Measurements from ENCODE around the gene FIZ1. TPM values are rescaled to one million over a fixed set of nuclear protein-coding genes. Genes with fewer than 3 reads are reported as not detected.

The FIZ1 gene
- total RNA-seq, 2 donors from 2014 or later, result 12.2 to 14.5 TPM

DNA sequence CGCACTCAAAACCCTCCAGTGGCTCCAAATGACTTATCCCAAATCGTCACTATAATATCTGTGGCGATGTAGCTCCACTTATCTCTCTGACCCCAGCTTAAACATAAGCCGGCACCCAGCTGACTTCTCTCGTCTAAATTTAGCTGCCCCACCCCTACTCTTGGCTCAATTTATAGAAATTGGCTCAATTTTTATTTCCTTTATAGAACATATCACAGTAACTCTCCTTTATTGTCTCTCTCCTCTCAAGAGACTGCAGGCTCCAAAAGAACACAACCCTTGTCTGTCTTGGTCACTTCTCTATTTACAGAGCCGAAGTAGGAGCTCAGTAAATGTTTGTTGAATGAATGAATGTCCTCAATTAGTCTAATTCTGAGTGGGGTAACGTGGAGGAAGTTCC lies 24.2 kb upstream of the FIZ1 start:
- peaks cover 4% of the 10 kb centered on the region for H3K4me1 ChIP-seq
- no peak for DNase-seq
- no peak overlapping the region for H3K4me3 ChIP-seq
- TF ChIP-seq, protein P1, sequence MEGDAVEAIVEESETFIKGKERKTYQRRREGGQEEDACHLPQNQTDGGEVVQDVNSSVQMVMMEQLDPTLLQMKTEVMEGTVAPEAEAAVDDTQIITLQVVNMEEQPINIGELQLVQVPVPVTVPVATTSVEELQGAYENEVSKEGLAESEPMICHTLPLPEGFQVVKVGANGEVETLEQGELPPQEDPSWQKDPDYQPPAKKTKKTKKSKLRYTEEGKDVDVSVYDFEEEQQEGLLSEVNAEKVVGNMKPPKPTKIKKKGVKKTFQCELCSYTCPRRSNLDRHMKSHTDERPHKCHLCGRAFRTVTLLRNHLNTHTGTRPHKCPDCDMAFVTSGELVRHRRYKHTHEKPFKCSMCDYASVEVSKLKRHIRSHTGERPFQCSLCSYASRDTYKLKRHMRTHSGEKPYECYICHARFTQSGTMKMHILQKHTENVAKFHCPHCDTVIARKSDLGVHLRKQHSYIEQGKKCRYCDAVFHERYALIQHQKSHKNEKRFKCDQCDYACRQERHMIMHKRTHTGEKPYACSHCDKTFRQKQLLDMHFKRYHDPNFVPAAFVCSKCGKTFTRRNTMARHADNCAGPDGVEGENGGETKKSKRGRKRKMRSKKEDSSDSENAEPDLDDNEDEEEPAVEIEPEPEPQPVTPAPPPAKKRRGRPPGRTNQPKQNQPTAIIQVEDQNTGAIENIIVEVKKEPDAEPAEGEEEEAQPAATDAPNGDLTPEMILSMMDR (IDR thresholded peaks at IDR 0.05), result no peak
- H3K9ac ChIP-seq (ENCODE audit: low read depth in 2 of 2, low read length in 2 of 2), result no peak overlapping the region
- no peaks in the 10 kb centered on the region for H3K9me3 ChIP-seq
- intact Hi-C loops (cut with DNase I), result no loop called here
- no peak overlapping the region for H3K27ac ChIP-seq
- H3K27me3 ChIP-seq, result no peaks in the 10 kb centered on the region
- no peaks in the 10 kb centered on the region for H3K36me3 ChIP-seq

DNA sequence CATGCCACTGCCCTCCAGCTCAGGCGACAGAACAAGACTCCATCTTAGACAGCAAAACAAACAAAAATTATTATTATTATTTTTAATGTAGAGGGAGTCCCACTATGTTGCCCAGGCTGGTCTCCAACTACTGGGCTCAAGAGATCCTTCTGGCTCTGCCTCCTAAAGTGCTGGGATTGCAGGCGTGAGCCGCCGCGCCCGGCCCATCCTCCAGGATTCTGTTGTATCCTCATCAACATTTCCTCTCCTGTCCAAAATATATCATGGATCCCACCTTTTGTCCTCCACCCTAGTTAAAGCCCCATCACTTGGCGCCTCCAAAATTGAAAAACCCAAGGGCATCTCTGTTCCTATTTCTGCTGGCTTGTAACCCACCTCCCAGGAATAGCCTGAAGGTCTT lies 23.8 kb upstream of the FIZ1 start:
- no peak overlapping the region for H3K27ac ChIP-seq
- H3K9me3 ChIP-seq, result no peaks in the 10 kb centered on the region
- intact Hi-C loops (cut with DNase I), result no loop called here
- H3K4me1 ChIP-seq, result peaks cover 4% of the 10 kb centered on the region
- TF ChIP-seq, protein P1 (IDR thresholded peaks at IDR 0.05), result no peak
- no peak for DNase-seq
- no peak overlapping the region for H3K9ac ChIP-seq (ENCODE audit: low read depth in 2 of 2, low read length in 2 of 2)
- no peaks in the 10 kb centered on the region for H3K36me3 ChIP-seq
- H3K4me3 ChIP-seq, result no peak overlapping the region
- no peaks in the 10 kb centered on the region for H3K27me3 ChIP-seq

DNA sequence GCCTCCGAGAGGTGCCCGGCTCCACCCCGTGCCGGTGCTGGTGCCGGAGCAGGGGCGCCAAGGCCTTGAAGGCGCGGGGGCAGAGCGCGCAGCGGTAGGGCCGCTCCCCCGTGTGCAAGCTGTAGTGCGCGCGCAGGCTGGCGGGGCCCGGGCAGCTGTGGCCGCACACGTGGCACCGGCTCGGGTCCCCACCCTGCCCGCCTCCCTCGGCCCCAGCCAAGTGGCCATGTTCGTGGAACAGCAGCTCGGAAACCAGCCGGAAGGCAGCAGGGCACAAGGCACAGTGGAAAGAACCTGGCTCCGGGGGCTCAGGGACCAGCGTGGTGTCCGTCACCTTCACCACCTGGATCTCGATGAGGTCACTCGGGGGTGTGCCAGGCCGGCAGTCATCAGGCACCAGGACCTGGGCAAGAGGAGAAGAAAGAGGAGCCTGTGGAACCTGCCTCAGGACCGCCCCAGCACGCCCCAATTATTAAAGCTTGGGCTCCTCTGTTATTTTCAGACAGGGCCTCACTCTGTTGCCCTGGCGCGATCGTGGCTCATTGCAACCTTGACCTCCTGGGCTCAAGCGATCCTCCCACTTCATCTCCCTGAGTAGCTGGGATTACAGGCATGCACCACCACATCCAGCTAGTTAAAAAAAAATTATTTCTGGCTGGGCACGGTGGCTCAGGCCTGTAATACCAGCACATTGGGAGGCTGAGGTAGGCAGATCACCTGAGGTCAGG lies 23.1 kb upstream of the FIZ1 start:
- Histone ChIP-seq H3K9me3 (no peaks in the 10 kb centered on the region), H3K27ac (no peak overlapping the region), H3K9ac (ENCODE audit: low read depth in 2 of 2, low read length in 2 of 2) (no peak overlapping the region), H3K27me3 (no peaks in the 10 kb centered on the region), H3K4me1 (peaks cover 4% of the 10 kb centered on the region), H3K36me3 (no peaks in the 10 kb centered on the region), H3K4me3 (no peak overlapping the region)
- no peak for DNase-seq
- TF ChIP-seq, protein P1 (IDR thresholded peaks at IDR 0.05), result no peak
- intact Hi-C loops (cut with DNase I), result no loop called here

DNA sequence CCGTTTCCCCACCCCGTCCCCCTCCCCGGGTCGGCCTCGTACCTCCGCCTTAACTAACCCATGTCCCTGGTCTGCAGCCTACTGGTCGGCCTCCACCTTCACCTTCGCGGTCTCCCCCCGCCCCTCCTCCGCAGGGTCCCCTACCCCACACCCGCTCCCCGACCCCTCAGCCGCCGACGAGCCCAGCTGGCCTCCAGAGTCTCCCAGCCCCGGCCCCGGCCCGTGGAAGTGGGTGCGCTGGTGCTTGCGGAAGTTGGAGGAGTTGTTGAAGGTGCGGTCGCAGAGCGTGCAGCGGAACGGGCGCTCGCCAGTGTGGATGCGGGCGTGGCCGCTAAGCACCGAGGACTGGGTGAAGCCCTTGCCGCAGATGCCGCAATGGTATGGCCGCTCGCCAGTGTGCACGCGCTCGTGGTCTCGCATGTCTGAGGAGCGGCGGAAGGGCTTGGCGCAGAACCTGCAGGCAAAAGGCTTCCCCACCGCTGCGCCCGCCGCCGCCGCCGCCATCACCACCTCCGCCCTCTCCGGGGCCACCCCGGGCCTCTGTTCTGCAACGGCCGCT lies 22.4 kb upstream of the FIZ1 start:
- Histone ChIP-seq H3K9ac (ENCODE audit: low read depth in 2 of 2, low read length in 2 of 2) (no peak overlapping the region), H3K27me3 (no peaks in the 10 kb centered on the region), H3K36me3 (no peaks in the 10 kb centered on the region), H3K4me1 (peaks cover 4% of the 10 kb centered on the region), H3K4me3 (no peak overlapping the region), H3K9me3 (no peaks in the 10 kb centered on the region), H3K27ac (no peak overlapping the region)
- intact Hi-C loops (cut with DNase I), result no loop called here
- no peak for DNase-seq
- TF ChIP-seq, protein P1 (IDR thresholded peaks at IDR 0.05), result no peak

DNA sequence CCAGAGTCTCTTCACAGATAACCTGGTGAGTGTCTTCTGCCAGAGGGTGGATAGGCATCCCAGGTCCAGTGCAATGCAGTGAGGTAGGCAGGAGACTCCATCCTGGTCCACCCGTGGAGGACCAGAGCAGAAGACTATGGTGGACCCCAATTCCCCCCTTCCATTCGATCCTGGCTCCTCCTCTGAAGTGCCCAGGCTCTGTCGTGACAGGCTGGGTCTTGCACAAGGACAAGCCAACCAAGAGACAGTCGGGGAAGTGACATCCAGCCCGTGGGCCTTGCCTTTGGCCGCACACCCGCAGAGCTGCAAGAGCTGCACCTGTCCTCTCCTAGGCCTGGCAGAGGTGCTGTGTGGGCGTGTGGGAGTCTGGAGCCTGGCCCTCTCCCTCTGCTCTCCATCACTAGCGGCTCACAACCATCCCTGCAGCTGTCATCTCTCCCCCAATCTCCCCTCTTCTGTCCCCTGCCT lies 21.9 kb upstream of the FIZ1 start:
- no peak for DNase-seq
- H3K27ac ChIP-seq, result no peak overlapping the region
- no peaks in the 10 kb centered on the region for H3K27me3 ChIP-seq
- H3K4me3 ChIP-seq, result no peak overlapping the region
- peaks cover 4% of the 10 kb centered on the region for H3K4me1 ChIP-seq
- no peaks in the 10 kb centered on the region for H3K36me3 ChIP-seq
- TF ChIP-seq, protein P1 (IDR thresholded peaks at IDR 0.05), result no peak
- no peaks in the 10 kb centered on the region for H3K9me3 ChIP-seq
- intact Hi-C loops (cut with DNase I), result no loop called here
- no peak overlapping the region for H3K9ac ChIP-seq (ENCODE audit: low read depth in 2 of 2, low read length in 2 of 2)

Data from colonic mucosa (tissue), 4 donors.